Measurements from ENCODE around the gene CST8.

CST8 gene

DNA sequence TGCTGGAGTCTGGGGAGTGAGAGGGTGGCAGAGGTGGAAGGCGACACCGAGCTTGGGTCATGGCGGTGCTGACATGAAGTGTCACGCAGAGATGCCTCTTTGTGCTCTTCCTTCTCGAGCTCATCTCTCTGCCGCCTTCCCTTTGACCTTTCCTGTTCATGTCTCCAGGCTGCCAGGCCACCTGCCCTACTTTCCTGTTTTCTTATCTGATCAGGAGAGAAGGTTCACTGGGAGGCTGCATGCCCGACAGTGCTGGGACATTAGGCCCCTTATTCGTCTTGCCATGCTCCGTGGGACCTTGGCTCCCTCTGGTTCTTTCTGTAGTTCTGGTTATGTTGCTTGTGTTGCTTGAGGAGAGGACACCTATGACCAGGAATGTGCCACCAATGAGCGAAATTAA is 33.2 kb downstream of the CST8 start:
- no peak for DNase-seq (ENCODE audit: low spot score)

DNA sequence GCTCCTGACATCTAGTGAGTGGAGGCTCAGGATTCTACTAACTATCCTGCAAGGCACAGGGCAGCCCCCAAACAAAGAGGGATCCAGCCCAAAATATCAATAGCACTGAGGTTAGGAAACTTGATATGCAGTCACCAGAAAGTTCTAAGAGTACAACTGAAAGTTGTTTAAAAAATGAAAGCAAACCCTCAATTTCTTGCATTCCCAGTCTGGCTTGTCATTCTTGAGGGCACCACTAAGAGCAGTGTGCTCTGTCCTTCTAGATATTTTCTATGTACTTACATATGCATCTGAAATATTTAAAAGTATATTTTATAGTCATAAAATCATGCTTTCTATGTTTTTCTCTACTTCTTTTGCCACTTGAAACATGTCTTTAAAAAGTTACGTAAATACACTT is 35.9 kb downstream of the CST8 start:
- DNase-seq (ENCODE audit: low spot score) = no peak

DNA sequence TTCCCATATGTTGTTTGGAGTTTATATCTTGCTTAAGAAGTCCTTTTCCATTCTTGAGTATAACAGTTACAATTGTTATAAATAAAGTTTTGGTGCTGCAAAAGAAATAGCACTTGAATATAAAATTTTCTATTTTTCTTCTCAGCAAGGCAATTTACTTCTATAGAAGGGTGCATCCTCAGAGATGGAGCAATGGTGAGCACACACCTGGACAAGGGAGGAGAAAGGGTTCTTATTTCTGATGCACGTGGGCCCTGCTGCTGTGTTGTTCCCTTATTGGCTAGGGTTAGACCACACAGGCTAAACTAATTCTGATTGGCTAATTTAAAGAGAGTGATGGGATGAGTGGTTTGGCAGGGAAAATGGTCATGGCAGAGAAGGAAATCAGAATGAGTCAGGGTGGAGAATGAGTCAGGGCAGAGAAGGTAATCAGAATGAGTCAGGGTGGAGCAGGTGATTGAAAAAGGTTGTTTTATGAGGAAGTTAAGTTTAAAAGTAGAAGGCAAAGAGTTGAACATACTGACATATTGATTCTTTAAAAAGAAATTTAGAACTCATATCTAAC is 38.0 kb downstream of the CST8 start:
- DNase-seq (ENCODE audit: low spot score) = no peak

DNA sequence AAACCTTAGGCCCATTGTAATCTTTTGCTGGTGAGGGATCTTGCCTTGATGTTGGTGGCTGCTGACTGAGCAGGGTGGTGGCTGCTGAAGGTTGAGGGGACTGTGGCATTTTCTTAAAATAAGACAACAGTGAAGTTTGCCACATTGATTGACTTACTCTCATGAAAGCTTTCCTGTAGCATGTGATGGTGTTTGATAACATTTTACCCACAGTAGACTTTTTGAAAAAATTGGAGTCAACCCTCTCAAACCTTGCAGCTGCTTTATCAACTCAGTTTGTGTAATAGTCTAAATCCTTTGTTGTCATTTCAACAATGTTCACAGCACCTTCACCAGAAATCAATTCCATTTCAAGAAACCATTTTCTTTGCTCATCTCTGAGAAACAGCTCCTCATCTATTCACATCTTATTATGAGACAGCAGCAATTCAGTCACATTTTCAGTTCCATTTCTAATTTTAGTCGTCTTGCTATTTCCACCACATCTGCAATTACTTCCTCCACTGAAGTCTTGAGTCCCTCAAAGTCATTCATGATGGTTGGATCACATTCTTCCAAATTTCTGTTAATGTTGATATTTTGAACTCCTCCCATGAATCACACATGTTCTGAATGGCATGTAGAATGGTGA is 40.1 kb downstream of the CST8 start:
- DNase-seq (ENCODE audit: low spot score) = no peak

DNA sequence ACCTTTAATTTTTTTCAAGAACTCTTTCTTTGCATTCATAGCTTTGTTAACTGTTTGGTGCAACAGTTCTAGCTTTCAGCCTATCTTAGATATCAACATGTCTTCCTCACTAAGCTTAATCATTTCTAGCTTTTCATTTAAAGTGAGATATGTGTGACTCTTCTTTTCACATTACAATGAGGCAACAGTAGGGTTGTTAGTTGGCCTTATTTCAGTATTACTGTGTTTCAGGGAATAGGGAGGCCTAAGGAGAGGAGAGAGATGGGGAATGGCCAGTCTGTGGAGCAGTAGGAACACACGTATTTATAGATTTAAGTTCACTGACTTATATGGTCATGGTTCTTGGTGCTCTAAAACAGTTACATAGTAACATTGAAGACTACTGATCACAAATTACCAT is 41.6 kb downstream of the CST8 start:
- DNase-seq (ENCODE audit: low spot score) = no peak

DNA sequence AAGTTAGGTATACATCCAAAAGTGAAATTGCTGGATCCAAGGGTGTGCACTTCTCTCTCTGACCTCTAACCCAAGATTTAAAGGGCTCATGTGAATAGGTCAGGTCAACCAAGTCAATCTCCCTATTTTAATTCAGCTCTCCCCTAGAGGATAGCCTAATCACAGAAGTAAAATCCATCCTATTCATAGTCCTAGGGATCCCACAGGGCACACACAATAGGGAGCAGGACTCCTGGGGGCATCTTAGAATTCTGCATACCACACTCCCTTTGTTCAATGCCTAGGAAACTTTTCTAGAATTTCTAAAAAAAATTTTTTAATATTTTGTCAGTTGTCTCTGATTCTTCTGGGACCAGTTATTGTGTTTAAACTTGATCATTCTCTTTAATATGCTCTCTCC is 42.2 kb downstream of the CST8 start:
- DNase-seq (ENCODE audit: low spot score) = no peak

DNA sequence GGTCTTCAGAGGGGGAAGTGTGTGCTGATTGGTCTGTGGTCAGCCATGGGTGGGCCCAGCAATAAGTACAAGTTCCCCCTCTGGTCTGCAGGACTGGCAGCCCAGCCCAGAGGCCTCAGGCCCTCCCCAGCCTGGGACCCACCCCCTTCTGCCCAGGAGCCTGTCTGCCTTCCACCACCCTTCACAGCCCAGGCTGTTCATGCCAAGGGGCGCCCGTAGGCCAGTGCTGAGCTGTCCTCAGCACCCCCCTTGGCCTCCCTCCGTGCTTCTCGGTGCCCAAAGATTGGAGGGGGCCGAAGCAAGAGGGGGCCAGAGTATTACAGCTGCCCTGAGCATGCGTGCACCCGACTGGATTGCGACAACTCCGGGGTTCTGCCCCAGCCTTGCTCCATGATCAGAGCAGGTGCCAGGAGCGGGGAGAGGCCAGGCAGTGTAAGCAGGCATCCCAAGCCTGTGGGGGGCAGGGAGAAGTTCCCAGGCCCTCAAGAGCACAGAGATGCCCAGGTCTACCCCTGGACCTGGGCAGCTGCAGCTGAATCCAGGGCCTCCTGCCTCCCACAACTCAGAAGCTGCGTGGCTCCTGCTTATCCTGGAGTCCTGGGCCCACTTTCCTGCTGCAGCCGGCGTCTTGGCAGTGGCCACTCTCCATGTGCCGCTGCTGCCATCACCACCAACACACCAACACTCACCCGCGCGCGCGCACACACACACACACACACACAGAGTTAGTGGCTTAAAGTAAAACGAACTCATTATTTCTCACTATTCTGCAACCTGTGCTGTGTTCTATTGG is 44.1 kb downstream of the CST8 start:
- no peak for DNase-seq (ENCODE audit: low spot score)

DNA sequence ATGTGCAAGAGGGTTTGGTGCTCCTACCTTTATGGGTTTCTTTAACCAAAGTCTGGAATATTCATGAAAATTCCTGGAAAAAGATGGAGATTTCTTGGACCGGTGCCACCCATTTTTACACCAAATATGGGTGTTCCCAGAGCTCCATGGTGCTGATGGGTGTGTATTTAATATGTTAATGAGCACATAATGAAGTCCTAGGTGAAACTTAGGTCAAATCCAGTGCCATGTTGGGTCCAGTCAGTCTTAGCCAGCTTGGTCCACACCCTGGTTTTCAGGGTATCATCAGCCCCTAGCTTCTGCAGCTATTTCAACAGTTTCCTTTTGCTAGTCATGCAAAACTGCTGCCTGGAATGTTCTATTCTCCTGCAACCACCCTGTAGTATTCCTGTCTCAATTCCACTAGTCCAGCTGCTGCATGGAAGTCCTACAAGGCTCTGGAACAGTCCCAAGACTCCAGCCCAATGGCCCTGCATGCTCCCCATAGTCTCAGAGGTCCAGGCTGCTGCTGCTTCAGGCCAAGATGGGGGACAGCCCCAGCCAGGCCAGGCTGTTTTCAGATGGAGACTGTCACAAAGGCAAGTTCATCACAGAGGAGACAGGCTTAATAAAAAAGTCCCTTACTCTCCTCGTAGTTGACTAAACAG is 45.5 kb downstream of the CST8 start:
- no peak for DNase-seq (ENCODE audit: low spot score)

DNA sequence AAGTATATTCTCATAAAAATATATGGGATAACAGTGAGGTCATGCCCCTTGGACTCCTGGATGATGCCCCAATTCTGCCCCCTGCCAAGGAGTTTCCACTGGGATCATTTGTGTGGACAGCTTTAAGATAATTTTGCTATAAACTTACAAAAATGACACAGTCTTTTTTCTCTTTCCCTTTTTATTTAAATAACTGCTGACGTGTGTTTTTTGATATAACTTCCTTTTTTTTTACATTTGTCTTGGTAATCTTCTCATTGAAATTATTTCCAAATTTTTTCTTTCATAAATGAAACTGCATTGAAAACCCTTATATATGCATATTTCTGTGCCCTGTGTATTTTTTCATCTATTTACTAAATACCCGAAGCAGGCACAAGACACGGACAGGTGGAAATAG is 46.1 kb downstream of the CST8 start:
- DNase-seq (ENCODE audit: low spot score) = no peak

DNA sequence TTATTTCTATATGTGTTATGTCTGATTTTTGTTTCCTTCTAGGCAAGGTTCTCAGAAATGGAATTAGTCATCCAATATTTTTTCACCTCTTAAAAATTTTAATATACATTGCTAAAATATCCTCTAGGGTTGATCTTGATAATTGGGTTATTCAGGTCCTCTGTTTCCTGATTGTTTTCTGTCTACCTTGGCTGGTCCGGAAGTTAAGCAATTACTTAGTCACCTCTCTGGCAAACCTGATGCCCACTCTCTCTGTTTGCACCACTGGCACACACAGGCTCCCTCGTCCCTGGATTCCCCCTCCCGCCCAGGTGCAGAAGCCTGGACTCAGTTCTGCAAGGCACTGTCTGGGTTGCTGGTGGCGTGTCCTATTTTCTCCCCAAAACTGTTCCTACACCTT is 49.7 kb downstream of the CST8 start:
- no peak for DNase-seq (ENCODE audit: low spot score)

DNA sequence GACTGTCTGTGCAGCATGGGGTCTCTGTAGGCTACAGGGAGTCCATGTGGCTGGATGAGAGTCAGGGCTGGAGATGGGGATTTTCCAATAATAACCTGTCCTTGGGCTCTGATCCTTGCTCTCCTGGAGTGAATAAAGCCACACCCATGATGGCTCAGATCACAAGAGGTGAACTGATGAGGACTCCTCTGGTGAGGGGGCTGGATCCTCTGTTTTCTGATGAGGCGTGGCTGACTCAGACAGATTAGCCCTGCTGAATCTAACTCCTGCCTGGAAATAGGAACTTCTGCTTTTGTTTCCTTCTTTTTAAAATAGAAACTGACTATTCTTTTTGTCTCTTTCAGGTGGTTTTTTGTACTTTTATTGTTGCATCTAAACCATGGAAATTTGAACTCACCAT is 50.4 kb downstream of the CST8 start:
- no peak for DNase-seq (ENCODE audit: low spot score)

DNA sequence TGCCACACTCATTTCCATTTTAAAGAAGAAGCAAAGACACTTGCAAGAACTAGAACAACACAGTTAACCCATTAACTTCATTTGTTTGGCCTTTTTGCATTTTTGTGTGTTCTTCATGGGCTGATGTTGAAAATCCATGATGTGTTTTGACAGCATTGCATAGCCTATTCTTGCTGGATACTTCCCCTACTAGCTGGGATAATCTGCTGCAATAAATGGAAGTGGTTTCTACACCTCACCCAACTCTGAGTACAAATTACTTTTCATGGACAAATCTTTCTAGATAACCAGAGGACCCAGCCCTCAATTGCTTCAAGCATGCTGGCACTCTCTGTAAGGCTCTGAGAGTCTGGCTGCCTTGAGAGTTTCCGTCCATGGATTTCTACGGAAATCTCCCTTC is 50.9 kb downstream of the CST8 start:
- no peak for DNase-seq (ENCODE audit: low spot score)

DNA sequence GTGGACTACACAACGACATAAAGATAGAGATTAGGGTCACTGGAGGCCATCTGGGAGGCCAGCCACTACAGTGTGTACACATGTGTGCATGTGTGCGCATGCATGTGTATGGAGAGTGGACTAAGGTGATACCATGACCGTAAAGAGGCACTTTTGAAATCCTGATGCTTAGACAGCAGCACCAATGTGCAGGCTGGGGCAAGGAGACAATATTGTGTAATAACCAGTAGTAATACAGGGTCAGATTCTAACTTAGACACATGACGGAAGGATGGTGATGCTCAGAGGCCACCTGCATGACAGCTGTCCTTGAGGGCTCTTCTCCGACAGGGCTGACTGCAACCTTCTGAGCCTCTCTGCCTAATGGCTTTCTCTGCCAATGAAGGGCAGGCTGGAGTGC is 51.9 kb downstream of the CST8 start:
- no peak for DNase-seq (ENCODE audit: low spot score)

DNA sequence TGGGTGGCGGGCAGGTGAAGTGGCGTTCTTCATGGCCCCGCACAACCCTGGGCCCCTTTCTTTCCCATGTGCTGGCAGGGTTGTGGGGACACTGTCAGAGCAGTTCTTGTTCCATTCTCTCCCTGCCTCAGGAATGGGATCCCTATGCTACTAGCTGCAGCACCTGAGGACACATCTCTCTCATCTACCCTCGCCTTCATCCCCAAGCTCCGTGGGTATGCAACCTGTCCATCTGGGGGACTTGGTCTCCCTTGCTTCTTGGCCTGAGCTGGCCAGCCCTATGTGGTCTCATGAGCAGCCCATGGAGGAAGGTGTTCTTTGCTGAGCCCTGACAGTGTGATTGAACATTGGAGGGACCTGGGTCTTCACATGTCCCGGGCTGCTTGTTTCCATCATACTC is 53.2 kb downstream of the CST8 start:
- no peak for DNase-seq (ENCODE audit: low spot score)
